A549 treated with CpdA at 1 μM for 4 hours (cell line): ENCODE data around the gene COL28A1. TPM values are rescaled to one million over a fixed set of nuclear protein-coding genes. Genes with fewer than 3 reads are reported as not detected.

Experiments used
- total RNA-seq: library from RNA; stranded (reverse); fragments of 200-300 nt; extraction: Qiagen RNA extraction; gene quantifications from 5 replicates; pipeline ENCODE4 v1.2.3, GENCODE V29; 2022; ENCODE audit warnings: low read depth

Gene COL28A1
- 0.33 to 1.0 TPM (median 0.65 TPM) in 5 replicates for total RNA-seq

GRCh38 chr7:7535691-7536090 lies at the start of gene COL28A1:
Gene COL28A1 (minus strand): TSS chr7:7535873. CDS start chr7:7532875, 2,998 bp downstream.

DNA sequence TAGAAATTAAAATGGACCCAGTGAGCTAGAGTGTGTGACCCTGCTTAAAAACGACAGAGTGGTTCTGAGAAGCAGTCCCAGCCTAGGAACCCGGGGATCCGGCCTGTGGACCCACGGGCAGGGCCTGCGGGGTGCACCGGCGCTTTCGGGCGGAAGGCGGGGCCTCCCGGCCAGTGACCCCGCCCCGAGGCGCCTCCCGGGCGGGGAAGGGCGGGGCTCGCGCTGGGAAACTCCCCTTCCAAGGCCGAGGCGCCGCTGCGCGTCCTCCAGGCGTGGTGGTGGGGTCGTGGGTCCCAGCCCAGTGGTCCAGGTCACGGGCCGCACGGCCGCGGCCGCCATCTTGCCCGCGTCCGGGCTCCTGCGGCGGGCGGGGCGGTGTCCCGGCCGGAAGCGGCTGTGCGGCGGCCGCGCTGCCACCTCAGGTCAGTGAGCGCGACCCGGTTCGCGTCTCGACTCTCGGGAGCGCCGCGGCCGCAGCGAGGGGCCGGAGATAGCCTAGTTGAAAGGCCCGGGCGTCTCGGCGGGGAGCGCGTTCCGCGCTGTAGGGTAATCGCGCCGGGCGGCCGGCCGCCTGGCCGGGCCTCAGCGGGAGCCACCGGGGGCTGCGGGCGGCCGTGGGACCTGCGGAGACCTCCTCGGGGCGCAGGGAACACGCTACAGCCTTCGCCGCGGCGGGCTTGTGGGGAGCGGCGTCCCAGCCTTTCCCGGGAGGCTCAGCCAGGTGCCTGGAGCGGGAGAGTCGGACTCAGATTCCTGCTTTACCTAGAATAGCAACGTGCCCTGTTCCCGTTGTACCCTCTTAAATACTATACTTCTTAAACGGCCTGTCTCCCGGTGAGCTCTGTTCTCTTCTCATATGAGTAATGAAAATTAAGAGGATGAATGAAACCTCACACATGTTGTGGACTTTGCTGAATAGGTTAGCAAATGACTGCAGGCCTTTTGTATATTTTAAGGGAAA lies 31.3 kb upstream of the COL28A1 start, which contains the start of gene MIOS:
Gene MIOS (plus strand): TSS at position 234 of the 961 bp plus-strand sequence. CDS start 5,592 bp downstream, outside the sequence.

Other genes with a start within 250 kb of the COL28A1 start
- gene MIOS, start 31.0 kb upstream of the COL28A1 start, total RNA-seq: 16.7 to 21.2 TPM (median 18.9 TPM) in 5 replicates
- gene UMAD1, start 104.9 kb upstream of the COL28A1 start, total RNA-seq: 10.3 to 12.0 TPM (median 11.7 TPM) in 5 replicates
- 82.0 to 105 TPM (median 102 TPM) in 5 replicates for gene RPA3, start 182.7 kb upstream of the COL28A1 start, total RNA-seq